Endothelial cell of umbilical vein (primary cell): ENCODE data around the gene MAT2A. TPM values are rescaled to one million over a fixed set of nuclear protein-coding genes. Genes with fewer than 3 reads are reported as not detected.
A peak's percentile ranks its signal among the peaks of the same experiment; 100 is the strongest.

Source experiments
- BruUV-seq: library from RNA; stranded (reverse); fragments of 400-500 nt; replicated peaks from 2 replicates; lab custom pipeline; 2021; lab: Mats Ljungman, UMichigan
- CTCF ChIA-PET: fragments of 300-600, 350-600 bp; sonication (Branson Sonifier 250); formaldehyde crosslinking; loops from one replicate; lab custom pipeline; 2021; ENCODE audit warnings: antibody characterized with exemption, inconsistent platforms; lab: Charles Lee
- POLR2A ChIA-PET: fragments of 300-600, 350-600 bp; sonication (Branson Sonifier 250); formaldehyde crosslinking; loops from one replicate; lab custom pipeline; 2021; ENCODE audit warnings: antibody characterized with exemption, inconsistent platforms; lab: Charles Lee
- DNase-seq: peaks from one replicate; pipeline ENCODE4 v3.0.0-alpha.2; 2011; ENCODE audit warnings: low read depth, low spot score
- FAIRE-seq: peaks from 2 replicates; lab custom pipeline; 2011; peaks lifted over from hg19 to GRCh38; lab: Jason Lieb, UNC
- H2AFZ ChIP-seq: 2 replicates; pipeline ENCODE4 v1.6.0; 2012; ENCODE audit warnings: low read depth, low read length, control low read depth, inconsistent platforms
- H3K27ac ChIP-seq: 2 replicates; pipeline ENCODE4 v1.5.1; 2011; ENCODE audit warnings: low read depth, mild to moderate bottlenecking, control low read depth, low read length, moderate library complexity; ENCODE audit not compliant: insufficient read depth
- H3K27me3 ChIP-seq, 2 experiments: 2 replicates each; pipeline versions ENCODE4 v1.6.0 to v1.6.1; 2011; ENCODE audit warnings: low read length in 2 of 2, mixed read lengths in 1 of 2; ENCODE audit not compliant: control insufficient read depth in 2 of 2, insufficient read depth in 2 of 2
- H3K36me3 ChIP-seq, 2 experiments: 2 replicates in 1 of 2; 3 replicates in 1 of 2; pipeline ENCODE4 v1.5.1; 2011; ENCODE audit warnings: low read length in 2 of 2, mild to moderate bottlenecking in 1 of 2, moderate library complexity in 1 of 2; ENCODE audit not compliant: control insufficient read depth in 2 of 2, insufficient read depth in 2 of 2; ENCODE audit errors: extremely low read depth in 1 of 2
- H3K4me1 ChIP-seq: 3 replicates; pipeline ENCODE4 v1.5.1; 2011; ENCODE audit warnings: mild to moderate bottlenecking, low read length; ENCODE audit not compliant: control insufficient read depth, insufficient read depth; ENCODE audit errors: extremely low read depth
- H3K4me2 ChIP-seq: 2 replicates; pipeline ENCODE4 v1.6.1; 2011; ENCODE audit warnings: low read length, control low read depth, mixed read lengths; ENCODE audit not compliant: insufficient read depth
- H3K4me3 ChIP-seq, 3 experiments: fragments of 200-600 bp in 1 of 3; sonication (generic), shearing (Covaris generic) in 1 of 3; replicated peaks in 1 of 3; 2 replicates each; pipeline ENCODE4 v1.5.1; 2011 to 2016; ENCODE audit warnings: control low read depth in 3 of 3, low read length in 3 of 3, mild to moderate bottlenecking in 2 of 3, inconsistent platforms in 1 of 3, low read depth in 1 of 3, moderate library complexity in 1 of 3; ENCODE audit not compliant: insufficient read depth in 1 of 3
- H3K79me2 ChIP-seq: 2 replicates; pipeline ENCODE4 v1.6.0; 2012; ENCODE audit warnings: low read length, inconsistent platforms; ENCODE audit not compliant: control insufficient read depth, insufficient read depth
- H3K9ac ChIP-seq: replicated peaks from 2 replicates; pipeline ENCODE3; 2011; ENCODE audit warnings: low read length, control low read depth; ENCODE audit not compliant: insufficient read depth; ENCODE audit errors: extremely low read depth
- H3K9me1 ChIP-seq: replicated peaks from 3 replicates; pipeline ENCODE4 v1.6.0; 2011; ENCODE audit warnings: mild to moderate bottlenecking, low read length; ENCODE audit not compliant: control insufficient read depth, insufficient read depth; ENCODE audit errors: extremely low read depth
- H3K9me3 ChIP-seq: replicated peaks from 2 replicates; pipeline ENCODE4 v1.5.1; 2012; ENCODE audit warnings: low read length, inconsistent platforms; ENCODE audit not compliant: control insufficient read depth, insufficient read depth
- H4K20me1 ChIP-seq: replicated peaks from 2 replicates; pipeline ENCODE3; 2011; ENCODE audit warnings: mild to moderate bottlenecking, low read length; ENCODE audit not compliant: control insufficient read depth, insufficient read depth; ENCODE audit errors: extremely low read depth
- FOS ChIP-seq: IDR thresholded peaks from 2 replicates; pipeline ENCODE4 v1.6.1; 2011; ENCODE audit warnings: mild to moderate bottlenecking, low read length, moderate library complexity, borderline replicate concordance; ENCODE audit not compliant: insufficient read depth
- GATA2 ChIP-seq: IDR thresholded peaks from 2 replicates; pipeline ENCODE4 v1.7.0; 2011; ENCODE audit warnings: low read depth, mild to moderate bottlenecking, moderate library complexity, mixed read lengths, low read length; ENCODE audit not compliant: insufficient read length, insufficient read depth
- JUN ChIP-seq: IDR thresholded peaks from 2 replicates; pipeline ENCODE4 v1.6.1; 2011; ENCODE audit warnings: borderline replicate concordance, low read depth; ENCODE audit not compliant: insufficient read length, insufficient read depth
- MYC ChIP-seq: IDR thresholded peaks from one replicate; pipeline ENCODE4 v1.6.1; 2011; ENCODE audit warnings: mild to moderate bottlenecking, low read depth, low read length
- POLR2AphosphoS5 ChIP-seq: IDR thresholded peaks from 2 replicates; pipeline ENCODE4 v1.6.1; 2012; ENCODE audit warnings: low read depth, mild to moderate bottlenecking, control low read depth, low read length, moderate library complexity; ENCODE audit not compliant: insufficient read depth
- dilution Hi-C: fragments of 300-500 bp; cut with MboI; formaldehyde crosslinking; loops from one replicate; pipeline ENCODE4 v1.15.0; 2019; ENCODE audit warnings: low sequenced_read_pairs; ENCODE audit not compliant: extremely low pct_ligation_motif_present
- intact Hi-C: fragments of 100-400 bp; cut with micrococcal nuclease; formaldehyde crosslinking; loops from one replicate; pipeline ENCODE4 v1.10.0; 2022
- polyA plus RNA-seq, 4 experiments: library from polyadenylated mRNA; depleted of rRNA in 3 of 4; stranded (reverse) in 3 of 4; unstranded in 1 of 4; fragments of >200 nt; gene quantifications; 2 replicates each; pipeline versions ENCODE4 v1.2.1 to v1.2.3, GENCODE V29; 2011 to 2012; ENCODE audit warnings: missing spikeins in 1 of 4
- total RNA-seq: library from RNA; stranded (reverse); gene quantifications from 2 replicates; pipeline ENCODE4 v1.2.3, GENCODE V29; 2021

The MAT2A gene
- total and polyA plus RNA-seq, 2 donors (not counting 3 experiments of a cell fraction or from before 2014, with no cell fraction given) = 172 to 257 TPM

- intact Hi-C loops (loop anchor here (5.0 kb wide), 1 partner anchor 209 kb away; the partner anchor contains the start of gene TGOLN2), dilution Hi-C loops (no loop called here)
- Histone ChIP-seq H3K27ac (no peak overlapping the region), H3K4me2 (no peak overlapping the region), H3K4me3 (no peak overlapping the region), H3K4me1 (peaks cover 30% of the 10 kb centered on the region), H3K36me3 (peaks cover under 1 to 5% of the 10 kb centered on the region in 2 experiments), H2AFZ (no peak overlapping the region), H3K27me3 (no peaks in the 10 kb centered on the region), H4K20me1 (peaks cover 4% of the 10 kb centered on the region), H3K9me3 (no peaks in the 10 kb centered on the region), H3K9ac (no peak overlapping the region), H3K9me1 (no peaks in the 10 kb centered on the region), H3K79me2 (peaks cover 32% of the 10 kb centered on the region)
- POLR2A ChIA-PET = interaction anchor here (0.6 to 1.6 kb wide), 3 partner anchors 10 to 107 kb away, joined by 3 to 4 read pairs (median 4); no protein-coding TSS in a partner anchor
- FAIRE-seq (peak; percentile 50), DNase-seq (no peak)
- CTCF ChIA-PET = interaction anchor here (1.3 to 1.4 kb wide), 2 partner anchors 14 to 33 kb away, joined by 3 to 4 read pairs; no protein-coding TSS in a partner anchor
- no peak for TF ChIP-seq MYC
- peak; percentile 29 for TF ChIP-seq FOS
- TF ChIP-seq JUN = peak; percentile 8
- no peak for TF ChIP-seq POLR2AphosphoS5
- no TSS peak for BruUV-seq
These were observed 2.5 kb upstream of the MAT2A start for GRCh38 chr2:85536479-85536878.

- TF ChIP-seq POLR2AphosphoS5 (peak; percentile 37), GATA2 (no peak)
- H3K36me3 ChIP-seq = peaks cover 14 to 19% of the 10 kb centered on the region in 2 experiments
- H2AFZ ChIP-seq = peak overlapping the region; percentile 77
- H3K27me3 ChIP-seq = no peaks in the 10 kb centered on the region
- peak overlapping the region; percentile 92 for H3K4me2 ChIP-seq
- FAIRE-seq (peak; percentile 78), DNase-seq (peak; percentile 68)
- H3K79me2 ChIP-seq = peaks cover 46% of the 10 kb centered on the region
- ChIA-PET CTCF (interaction anchor here (0.8 to 5.1 kb wide), 18 partner anchors 9 to 118 kb away, joined by 3 to 63 read pairs (median 5); partner anchors contain the start of genes SH2D6 and TMEM150A), POLR2A (interaction anchor here (0.7 to 4.5 kb wide), 20 partner anchors 9 to 210 kb away, joined by 3 to 73 read pairs (median 8); partner anchors contain the start of genes ELMOD3, RETSAT, SH2D6 and TGOLN2)
- peaks cover 4% of the 10 kb centered on the region for H4K20me1 ChIP-seq
- peak overlapping the region; percentile 94 for H3K27ac ChIP-seq
- TSS peak; percentile 88 for BruUV-seq
- H3K4me1 ChIP-seq = peaks cover 42% of the 10 kb centered on the region
- H3K9me3 ChIP-seq = no peaks in the 10 kb centered on the region
- dilution Hi-C loops = no loop called here
- H3K9ac ChIP-seq = peak overlapping the region; percentile 100
- H3K9me1 ChIP-seq = no peaks in the 10 kb centered on the region
- intact Hi-C loops = loop anchor here (1.0 to 5.0 kb wide), 5 partner anchors 33 to 234 kb away; partner anchors contain the start of gene TGOLN2
- H3K4me3 ChIP-seq = peak overlapping the region; percentile 31 to 84 (median 73)
These were observed 1.1 kb upstream of the MAT2A start for GRCh38 chr2:85537600-85538506.
